ENCODE measurements around the gene PDE1C.

PDE1C gene

GRCh38 chr7:31761646-31762045 is 308.6 kb downstream of the PDE1C start:
- no peak for DNase-seq

- DNase-seq = no peak
Observed at GRCh38 chr7:31758755-31759154, 311.5 kb downstream of the PDE1C start.

- no peak for DNase-seq
Observed at GRCh38 chr7:31751726-31752125, 318.5 kb downstream of the PDE1C start.

- DNase-seq = no peak
Observed at GRCh38 chr7:31748084-31748483, 322.1 kb downstream of the PDE1C start.

GRCh38 chr7:31747553-31747952 is 322.7 kb downstream of the PDE1C start:
- no peak for DNase-seq

- DNase-seq = peak; percentile 26
Observed at GRCh38 chr7:31744294-31744874, 325.8 kb downstream of the PDE1C start.

- DNase-seq = no peak
Observed at GRCh38 chr7:31741852-31742251, 328.4 kb downstream of the PDE1C start.

GRCh38 chr7:31735991-31736982 is 333.9 kb downstream of the PDE1C start:
- peak; percentile 37 for DNase-seq

GRCh38 chr7:31734456-31734855 is 335.8 kb downstream of the PDE1C start:
- DNase-seq = no peak

GRCh38 chr7:31729195-31729804 is 340.9 kb downstream of the PDE1C start:
- no peak for DNase-seq

GRCh38 chr7:31724696-31725095 is 345.5 kb downstream of the PDE1C start:
- no peak for DNase-seq

- no peak for DNase-seq
Observed at GRCh38 chr7:31720366-31720765, 349.8 kb downstream of the PDE1C start.

- no peak for DNase-seq
Observed at GRCh38 chr7:31716355-31716754, 353.9 kb downstream of the PDE1C start.

GRCh38 chr7:31710171-31710570 is 360.0 kb downstream of the PDE1C start:
- no peak for DNase-seq

- no peak for DNase-seq
Observed at GRCh38 chr7:31707089-31707488, 363.1 kb downstream of the PDE1C start.

- DNase-seq = no peak
Observed at GRCh38 chr7:31705377-31705776, 364.8 kb downstream of the PDE1C start.

GRCh38 chr7:31702354-31702753 is 367.9 kb downstream of the PDE1C start:
- no peak for DNase-seq
